Ascending aorta (tissue), 2 donors: ENCODE data around the gene REG1B. TPM values are rescaled to one million over a fixed set of nuclear protein-coding genes. Genes with fewer than 3 reads are reported as not detected.

ENCODE experiments used
- DNase-seq, 2 donors: peaks; one replicate each; pipeline ENCODE4 v3.0.0-alpha.2; 2019; ENCODE audit warnings: low spot score in 2 of 2
- H3K27ac ChIP-seq, 2 donors: fragments of 200-600 bp; sonication (generic); one replicate each; pipeline ENCODE4 v1.5.1; 2016 to 2017; ENCODE audit warnings: mild to moderate bottlenecking in 1 of 2
- H3K27me3 ChIP-seq: fragments of 200-600 bp; sonication (generic); one replicate; pipeline ENCODE4 v1.5.1; 2017
- H3K36me3 ChIP-seq, 2 donors: fragments of 200-600 bp; sonication (generic); one replicate each; pipeline ENCODE4 v1.5.1; 2016
- H3K4me1 ChIP-seq, 2 donors: fragments of 200-600 bp; sonication (generic); one replicate each; pipeline ENCODE4 v1.5.1; 2016 to 2017; ENCODE audit warnings: mild to moderate bottlenecking in 1 of 2
- H3K4me3 ChIP-seq, 2 donors: fragments of 200-600 bp; sonication (generic); one replicate each; pipeline ENCODE4 v1.5.1; 2016 to 2017; ENCODE audit warnings: mild to moderate bottlenecking in 1 of 2
- H3K9me3 ChIP-seq, 2 donors: fragments of 200-600 bp; sonication (generic); one replicate each; pipeline ENCODE4 v1.5.1; 2016
- CTCF ChIP-seq, 3 experiments: fragments of 200-600 bp in 2 of 3; fragments of 450-650 bp in 1 of 3; sonication (generic) in 2 of 3; IDR thresholded peaks; one replicate each; pipeline ENCODE4 v1.5.1; 2016 to 2019; ENCODE audit warnings: antibody characterized with exemption in 3 of 3, mild to moderate bottlenecking in 1 of 3, moderate library complexity in 1 of 3
- intact Hi-C: fragments of 100-400 bp; cut with DNase I; formaldehyde crosslinking; loops from one replicate; pipeline ENCODE4 v1.15.1; 2023
- total RNA-seq: library from RNA; depleted of rRNA; stranded (reverse); fragments of >200 nt; gene quantifications from one replicate; pipeline ENCODE4 v1.1.0, GENCODE V29; 2016

The REG1B gene
- total RNA-seq, 1 donor from 2014 or later: not detected

- H3K4me3 ChIP-seq: no peak overlapping the region
- H3K27me3 ChIP-seq: no peaks in the 10 kb centered on the region
- no peaks in the 10 kb centered on the region for H3K4me1 ChIP-seq
- no peaks in the 10 kb centered on the region for H3K9me3 ChIP-seq
- intact Hi-C loops: no loop called here
- no peak overlapping the region for H3K27ac ChIP-seq
- no peaks in the 10 kb centered on the region for H3K36me3 ChIP-seq
- TF ChIP-seq CTCF (IDR thresholded peaks at IDR 0.05): no peak
- DNase-seq: no peak
These were observed 24.5 kb upstream of the REG1B start for GRCh38 chr2:79112269-79112668.

GRCh38 chr2:79105259-79105658 lies 17.5 kb upstream of the REG1B start:
- no peak for DNase-seq
- no peak overlapping the region for H3K27ac ChIP-seq
- H3K9me3 ChIP-seq: peaks cover 0 to 3% of the 10 kb centered on the region in 2 donors
- TF ChIP-seq CTCF (IDR thresholded peaks at IDR 0.05): no peak
- H3K4me1 ChIP-seq: no peaks in the 10 kb centered on the region
- no peaks in the 10 kb centered on the region for H3K27me3 ChIP-seq
- H3K4me3 ChIP-seq: no peak overlapping the region
- intact Hi-C loops: no loop called here
- no peaks in the 10 kb centered on the region for H3K36me3 ChIP-seq

- Histone ChIP-seq H3K9me3 (peaks cover 0 to 3% of the 10 kb centered on the region in 2 donors), H3K27me3 (no peaks in the 10 kb centered on the region), H3K4me1 (no peaks in the 10 kb centered on the region), H3K27ac (no peak overlapping the region), H3K36me3 (no peaks in the 10 kb centered on the region), H3K4me3 (no peak overlapping the region)
- intact Hi-C loops: no loop called here
- DNase-seq: no peak
- no peak for TF ChIP-seq CTCF (IDR thresholded peaks at IDR 0.05)
These were observed 15.4 kb upstream of the REG1B start for GRCh38 chr2:79103214-79103613.

GRCh38 chr2:79101024-79101423 lies 13.2 kb upstream of the REG1B start:
- Histone ChIP-seq H3K27ac (no peak overlapping the region), H3K4me1 (no peaks in the 10 kb centered on the region), H3K27me3 (no peaks in the 10 kb centered on the region), H3K36me3 (no peaks in the 10 kb centered on the region), H3K4me3 (no peak overlapping the region), H3K9me3 (peaks cover 0 to 3% of the 10 kb centered on the region in 2 donors)
- DNase-seq: no peak
- TF ChIP-seq CTCF (IDR thresholded peaks at IDR 0.05): no peak
- intact Hi-C loops: no loop called here

GRCh38 chr2:79100285-79100684 lies 12.5 kb upstream of the REG1B start:
- H3K9me3 ChIP-seq: peaks cover 0 to 3% of the 10 kb centered on the region in 2 donors
- TF ChIP-seq CTCF (IDR thresholded peaks at IDR 0.05): no peak
- H3K4me1 ChIP-seq: no peaks in the 10 kb centered on the region
- no peak for DNase-seq
- no peaks in the 10 kb centered on the region for H3K27me3 ChIP-seq
- intact Hi-C loops: no loop called here
- no peak overlapping the region for H3K27ac ChIP-seq
- H3K4me3 ChIP-seq: no peak overlapping the region
- no peaks in the 10 kb centered on the region for H3K36me3 ChIP-seq

GRCh38 chr2:79099140-79099686 lies 11.4 kb upstream of the REG1B start:
- TF ChIP-seq CTCF (IDR thresholded peaks at IDR 0.05): no peak
- no peak overlapping the region for H3K27ac ChIP-seq
- intact Hi-C loops: no loop called here
- no peaks in the 10 kb centered on the region for H3K27me3 ChIP-seq
- no peak for DNase-seq
- no peaks in the 10 kb centered on the region for H3K36me3 ChIP-seq
- H3K4me3 ChIP-seq: no peak overlapping the region
- H3K9me3 ChIP-seq: peaks cover 0 to 3% of the 10 kb centered on the region in 2 donors
- H3K4me1 ChIP-seq: no peaks in the 10 kb centered on the region
